ENCODE data around the gene GP5. TPM values are rescaled to one million over a fixed set of nuclear protein-coding genes. Genes with fewer than 3 reads are reported as not detected.

GP5 gene
- total and polyA plus RNA-seq, 8 donors, result 0.15 to 1.00 (median 0.66) TPM

DNA sequence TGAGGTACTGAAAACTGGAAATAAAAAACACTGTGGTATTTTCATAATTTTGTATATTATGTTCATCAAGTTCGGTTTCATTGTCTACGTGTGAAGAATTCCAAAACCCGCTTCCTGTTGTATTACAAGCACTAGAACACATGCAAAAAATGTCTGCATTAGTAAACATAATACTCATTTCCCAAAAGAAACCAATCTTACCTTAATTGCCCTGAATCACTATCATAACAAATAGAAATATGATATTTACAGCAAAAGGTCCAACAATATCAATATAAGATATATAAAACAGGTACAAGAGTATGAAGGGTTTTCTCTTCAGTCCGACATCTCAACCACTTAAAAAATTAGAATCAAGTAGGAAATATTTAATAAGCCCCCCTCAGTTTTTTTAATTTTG is 26.3 kb upstream of the GP5 start:
- Histone ChIP-seq H3K36me3 (peaks cover 0 to 76% of the 10 kb centered on the region in 2 donors), H3K9me3 (no peaks in the 10 kb centered on the region), H3K4me3 (no peak overlapping the region), H3K4me1 (no peaks in the 10 kb centered on the region), H3K27me3 (no peaks in the 10 kb centered on the region), H3K27ac (no peak overlapping the region)
- TF ChIP-seq, protein P1, sequence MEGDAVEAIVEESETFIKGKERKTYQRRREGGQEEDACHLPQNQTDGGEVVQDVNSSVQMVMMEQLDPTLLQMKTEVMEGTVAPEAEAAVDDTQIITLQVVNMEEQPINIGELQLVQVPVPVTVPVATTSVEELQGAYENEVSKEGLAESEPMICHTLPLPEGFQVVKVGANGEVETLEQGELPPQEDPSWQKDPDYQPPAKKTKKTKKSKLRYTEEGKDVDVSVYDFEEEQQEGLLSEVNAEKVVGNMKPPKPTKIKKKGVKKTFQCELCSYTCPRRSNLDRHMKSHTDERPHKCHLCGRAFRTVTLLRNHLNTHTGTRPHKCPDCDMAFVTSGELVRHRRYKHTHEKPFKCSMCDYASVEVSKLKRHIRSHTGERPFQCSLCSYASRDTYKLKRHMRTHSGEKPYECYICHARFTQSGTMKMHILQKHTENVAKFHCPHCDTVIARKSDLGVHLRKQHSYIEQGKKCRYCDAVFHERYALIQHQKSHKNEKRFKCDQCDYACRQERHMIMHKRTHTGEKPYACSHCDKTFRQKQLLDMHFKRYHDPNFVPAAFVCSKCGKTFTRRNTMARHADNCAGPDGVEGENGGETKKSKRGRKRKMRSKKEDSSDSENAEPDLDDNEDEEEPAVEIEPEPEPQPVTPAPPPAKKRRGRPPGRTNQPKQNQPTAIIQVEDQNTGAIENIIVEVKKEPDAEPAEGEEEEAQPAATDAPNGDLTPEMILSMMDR (IDR thresholded peaks at IDR 0.05), result no peak
- intact Hi-C loops (cut with DNase I), result no loop called here
- DNase-seq, result no peak
- ATAC-seq, result no peak

GRCh38 chr3:194424953-194425352 is 25.9 kb upstream of the GP5 start:
- no peaks in the 10 kb centered on the region for H3K27me3 ChIP-seq

GRCh38 chr3:194424373-194424772 is 25.3 kb upstream of the GP5 start:
- Histone ChIP-seq H3K4me3 (no peak overlapping the region), H3K9me3 (no peaks in the 10 kb centered on the region), H3K36me3 (peaks cover 0 to 76% of the 10 kb centered on the region in 2 donors), H3K27ac (no peak overlapping the region), H3K4me1 (no peaks in the 10 kb centered on the region), H3K27me3 (no peaks in the 10 kb centered on the region)
- TF ChIP-seq, protein P1 (IDR thresholded peaks at IDR 0.05), result no peak
- ATAC-seq (no peak), DNase-seq (no peak)
- intact Hi-C loops (cut with DNase I), result no loop called here

More at GRCh38 chr3:194424953-194425352, 25.9 kb upstream of the GP5 start:
- no peak for DNase-seq
- TF ChIP-seq, protein P1 (IDR thresholded peaks at IDR 0.05), result no peak
- Histone ChIP-seq H3K36me3 (peaks cover 0 to 76% of the 10 kb centered on the region in 2 donors), H3K4me1 (no peaks in the 10 kb centered on the region), H3K9me3 (no peaks in the 10 kb centered on the region), H3K4me3 (no peak overlapping the region), H3K27ac (no peak overlapping the region)
- ATAC-seq, result no peak
- intact Hi-C loops (cut with DNase I), result no loop called here

- no peak for DNase-seq
- Histone ChIP-seq H3K9me3 (no peaks in the 10 kb centered on the region), H3K4me3 (no peak overlapping the region), H3K36me3 (peaks cover 0 to 76% of the 10 kb centered on the region in 2 donors), H3K27me3 (no peaks in the 10 kb centered on the region), H3K4me1 (no peaks in the 10 kb centered on the region), H3K27ac (no peak overlapping the region)
- TF ChIP-seq, protein P1 (IDR thresholded peaks at IDR 0.05), result no peak
- intact Hi-C loops (cut with DNase I), result no loop called here
- ATAC-seq, result peak; percentile 33
Measured at GRCh38 chr3:194423317-194423716, 24.3 kb upstream of the GP5 start.

- no peaks in the 10 kb centered on the region for H3K27me3 ChIP-seq
- TF ChIP-seq, protein P1 (IDR thresholded peaks at IDR 0.05), result no peak
- H3K36me3 ChIP-seq, result peaks cover 0 to 69% of the 10 kb centered on the region in 2 donors
- H3K4me1 ChIP-seq, result no peaks in the 10 kb centered on the region
- intact Hi-C loops (cut with DNase I), result no loop called here
- no peaks in the 10 kb centered on the region for H3K9me3 ChIP-seq
- peak; percentile 27 for ATAC-seq
- H3K4me3 ChIP-seq, result no peak overlapping the region
- no peak overlapping the region for H3K27ac ChIP-seq
- DNase-seq, result no peak
Measured at GRCh38 chr3:194422188-194422587, 23.1 kb upstream of the GP5 start.
